ENCODE results near the gene AP5Z1. TPM values are rescaled to one million over a fixed set of nuclear protein-coding genes. Genes with fewer than 3 reads are reported as not detected.

The AP5Z1 gene
- polyA plus RNA-seq, 1 of the 3 experiments (the other 2 are of a cell fraction) = 29.5 TPM

- TF ChIP-seq, protein P1, sequence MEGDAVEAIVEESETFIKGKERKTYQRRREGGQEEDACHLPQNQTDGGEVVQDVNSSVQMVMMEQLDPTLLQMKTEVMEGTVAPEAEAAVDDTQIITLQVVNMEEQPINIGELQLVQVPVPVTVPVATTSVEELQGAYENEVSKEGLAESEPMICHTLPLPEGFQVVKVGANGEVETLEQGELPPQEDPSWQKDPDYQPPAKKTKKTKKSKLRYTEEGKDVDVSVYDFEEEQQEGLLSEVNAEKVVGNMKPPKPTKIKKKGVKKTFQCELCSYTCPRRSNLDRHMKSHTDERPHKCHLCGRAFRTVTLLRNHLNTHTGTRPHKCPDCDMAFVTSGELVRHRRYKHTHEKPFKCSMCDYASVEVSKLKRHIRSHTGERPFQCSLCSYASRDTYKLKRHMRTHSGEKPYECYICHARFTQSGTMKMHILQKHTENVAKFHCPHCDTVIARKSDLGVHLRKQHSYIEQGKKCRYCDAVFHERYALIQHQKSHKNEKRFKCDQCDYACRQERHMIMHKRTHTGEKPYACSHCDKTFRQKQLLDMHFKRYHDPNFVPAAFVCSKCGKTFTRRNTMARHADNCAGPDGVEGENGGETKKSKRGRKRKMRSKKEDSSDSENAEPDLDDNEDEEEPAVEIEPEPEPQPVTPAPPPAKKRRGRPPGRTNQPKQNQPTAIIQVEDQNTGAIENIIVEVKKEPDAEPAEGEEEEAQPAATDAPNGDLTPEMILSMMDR (IDR thresholded peaks at IDR 0.05) = no peak
- TF ChIP-seq RCOR1 (IDR thresholded peaks at IDR 0.05; ENCODE audit: low read length) = no peak
These were observed 33.7 kb downstream of the AP5Z1 start (continued) for GRCh38 chr7:4809091-4809591.

DNA sequence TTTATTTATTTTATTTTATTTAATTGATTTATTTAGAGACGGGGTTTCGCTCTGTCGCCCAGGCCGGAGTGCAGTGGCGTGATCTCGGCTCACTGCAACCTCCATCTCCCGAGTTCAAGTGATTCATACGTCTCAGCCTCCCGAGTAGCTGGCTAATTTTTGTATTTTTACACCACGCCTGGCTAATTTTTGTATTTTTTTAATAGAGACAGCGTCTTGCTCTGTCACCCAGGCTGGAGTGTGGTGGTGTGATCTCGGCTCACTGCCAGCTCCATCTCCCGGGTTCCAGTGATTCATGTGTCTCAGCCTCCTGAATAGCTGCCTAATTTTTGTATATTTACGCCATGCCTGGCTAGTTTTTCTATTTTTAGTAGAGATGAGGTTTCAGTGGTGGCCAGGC lies 34.2 kb downstream of the AP5Z1 start:
- POLR2A ChIA-PET = no interaction called here
- Histone ChIP-seq H3K4me3 (ENCODE audit: low read depth in 2 of 2, low read length in 1 of 2) (no peak overlapping the region), H3K79me2 (ENCODE audit: insufficient read depth) (no peaks in the 10 kb centered on the region), H3K9me2 (no peaks in the 10 kb centered on the region), H3K27me3 (ENCODE audit: insufficient read depth) (no peaks in the 10 kb centered on the region), H2AFZ (ENCODE audit: low read depth) (no peak overlapping the region), H3K4me2 (no peak overlapping the region), H3K9me3 (no peaks in the 10 kb centered on the region), H3K9ac (no peak overlapping the region), H4K20me1 (ENCODE audit: insufficient read depth) (no peaks in the 10 kb centered on the region), H3K36me3 (replicated peaks in 1 of 2; ENCODE audit: control insufficient read depth in 1 of 2, insufficient read depth in 2 of 2, low read length in 1 of 2) (no peaks in the 10 kb centered on the region), H3F3A (replicated peaks; ENCODE audit: insufficient read depth) (peaks cover 3% of the 10 kb centered on the region), H3K4me1 (ENCODE audit: control insufficient read depth in 1 of 2, insufficient read depth in 2 of 2, low read depth in 1 of 2, low read length in 1 of 2) (no peaks in the 10 kb centered on the region), H3K27ac (ENCODE audit: low read depth in 2 of 2, low read length in 1 of 2) (no peak overlapping the region)
- DNase-seq = no peak
- 95% methylated on average over 14 of the region's 14 CpGs for WGBS (ENCODE audit: low lambda C conversion rate)
- no peak for TF ChIP-seq MXI1 (IDR thresholded peaks at IDR 0.05; ENCODE audit: low read depth, low read length)
- TF ChIP-seq, protein P2, sequence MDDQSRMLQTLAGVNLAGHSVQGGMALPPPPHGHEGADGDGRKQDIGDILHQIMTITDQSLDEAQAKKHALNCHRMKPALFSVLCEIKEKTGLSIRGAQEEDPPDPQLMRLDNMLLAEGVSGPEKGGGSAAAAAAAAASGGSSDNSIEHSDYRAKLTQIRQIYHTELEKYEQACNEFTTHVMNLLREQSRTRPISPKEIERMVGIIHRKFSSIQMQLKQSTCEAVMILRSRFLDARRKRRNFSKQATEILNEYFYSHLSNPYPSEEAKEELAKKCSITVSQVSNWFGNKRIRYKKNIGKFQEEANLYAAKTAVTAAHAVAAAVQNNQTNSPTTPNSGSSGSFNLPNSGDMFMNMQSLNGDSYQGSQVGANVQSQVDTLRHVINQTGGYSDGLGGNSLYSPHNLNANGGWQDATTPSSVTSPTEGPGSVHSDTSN (IDR thresholded peaks at IDR 0.05) = no peak
- no peak for TF ChIP-seq EP300 (IDR thresholded peaks at IDR 0.05; ENCODE audit: borderline replicate concordance in 1 of 2, low read depth in 1 of 2, low read length in 1 of 2)
- TF ChIP-seq RFX5 (IDR thresholded peaks at IDR 0.05; ENCODE audit: low read length) = no peak
- no peak for TF ChIP-seq SIN3A (IDR thresholded peaks at IDR 0.05; ENCODE audit: borderline replicate concordance, low read depth, low read length)
- TF ChIP-seq, protein P3, sequence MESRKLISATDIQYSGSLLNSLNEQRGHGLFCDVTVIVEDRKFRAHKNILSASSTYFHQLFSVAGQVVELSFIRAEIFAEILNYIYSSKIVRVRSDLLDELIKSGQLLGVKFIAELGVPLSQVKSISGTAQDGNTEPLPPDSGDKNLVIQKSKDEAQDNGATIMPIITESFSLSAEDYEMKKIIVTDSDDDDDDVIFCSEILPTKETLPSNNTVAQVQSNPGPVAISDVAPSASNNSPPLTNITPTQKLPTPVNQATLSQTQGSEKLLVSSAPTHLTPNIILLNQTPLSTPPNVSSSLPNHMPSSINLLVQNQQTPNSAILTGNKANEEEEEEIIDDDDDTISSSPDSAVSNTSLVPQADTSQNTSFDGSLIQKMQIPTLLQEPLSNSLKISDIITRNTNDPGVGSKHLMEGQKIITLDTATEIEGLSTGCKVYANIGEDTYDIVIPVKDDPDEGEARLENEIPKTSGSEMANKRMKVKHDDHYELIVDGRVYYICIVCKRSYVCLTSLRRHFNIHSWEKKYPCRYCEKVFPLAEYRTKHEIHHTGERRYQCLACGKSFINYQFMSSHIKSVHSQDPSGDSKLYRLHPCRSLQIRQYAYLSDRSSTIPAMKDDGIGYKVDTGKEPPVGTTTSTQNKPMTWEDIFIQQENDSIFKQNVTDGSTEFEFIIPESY (IDR thresholded peaks at IDR 0.05; ENCODE audit: borderline replicate concordance, low read depth) = no peak
- no peak for TF ChIP-seq GABPA (IDR thresholded peaks at IDR 0.05; ENCODE audit: low read depth)
- TF ChIP-seq FOXJ3 (CRISPR knock-in tag; IDR thresholded peaks at IDR 0.05) = no peak
- no peak for TF ChIP-seq FOXM1 (IDR thresholded peaks at IDR 0.05; ENCODE audit: low read depth)
- TF ChIP-seq, protein P4, sequence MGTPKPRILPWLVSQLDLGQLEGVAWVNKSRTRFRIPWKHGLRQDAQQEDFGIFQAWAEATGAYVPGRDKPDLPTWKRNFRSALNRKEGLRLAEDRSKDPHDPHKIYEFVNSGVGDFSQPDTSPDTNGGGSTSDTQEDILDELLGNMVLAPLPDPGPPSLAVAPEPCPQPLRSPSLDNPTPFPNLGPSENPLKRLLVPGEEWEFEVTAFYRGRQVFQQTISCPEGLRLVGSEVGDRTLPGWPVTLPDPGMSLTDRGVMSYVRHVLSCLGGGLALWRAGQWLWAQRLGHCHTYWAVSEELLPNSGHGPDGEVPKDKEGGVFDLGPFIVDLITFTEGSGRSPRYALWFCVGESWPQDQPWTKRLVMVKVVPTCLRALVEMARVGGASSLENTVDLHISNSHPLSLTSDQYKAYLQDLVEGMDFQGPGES (IDR thresholded peaks at IDR 0.05; ENCODE audit: low read depth, low read length) = no peak
- no peak for TF ChIP-seq TAF1 (IDR thresholded peaks at IDR 0.05; ENCODE audit: borderline replicate concordance, low read depth, low read length)
- TF ChIP-seq MEF2A (IDR thresholded peaks at IDR 0.05; ENCODE audit: borderline replicate concordance, low read depth) = no peak
- TF ChIP-seq POLR2AphosphoS5 (IDR thresholded peaks at IDR 0.05; ENCODE audit: low read depth, low read length) = no peak
- no peak for TF ChIP-seq ELF1 (IDR thresholded peaks at IDR 0.05)
- CTCF ChIA-PET = interaction anchor here (1.2 to 2.5 kb wide), 3 partner anchors 12 to 74 kb away, joined by 6 to 19 read pairs (median 7); partner anchors contain the start of gene RADIL

Measured in SK-N-SH (cell line).